H9 (cell line): ENCODE results near the gene NRXN3. TPM values are rescaled to one million over a fixed set of nuclear protein-coding genes. Genes with fewer than 3 reads are reported as not detected.

Source experiments
- DNase-seq: peaks from one replicate; pipeline ENCODE4 v3.0.0-alpha.2; 2017
- H2AFZ ChIP-seq: one replicate; pipeline ENCODE4 v1.6.1; 2013; ENCODE audit warnings: mild to moderate bottlenecking, low read length, control low read depth, moderate library complexity
- H2AK5ac ChIP-seq: 2 replicates; pipeline ENCODE4 v1.6.1; 2013; ENCODE audit warnings: low read length, control low read depth, mixed read lengths; ENCODE audit not compliant: insufficient read length
- H2BK120ac ChIP-seq: one replicate; pipeline ENCODE4 v1.6.1; 2013; ENCODE audit warnings: low read depth, mild to moderate bottlenecking, low read length, control low read depth, inconsistent platforms; ENCODE audit not compliant: poor library complexity, severe bottlenecking
- H2BK12ac ChIP-seq: 2 replicates; pipeline ENCODE4 v1.6.1; 2013; ENCODE audit warnings: low read length, control low read depth, mixed read lengths, low read depth; ENCODE audit not compliant: insufficient read length
- H2BK15ac ChIP-seq: 2 replicates; pipeline ENCODE4 v1.6.1; 2013; ENCODE audit warnings: low read depth, low read length, control low read depth
- H2BK20ac ChIP-seq: one replicate; pipeline ENCODE4 v1.6.1; 2013; ENCODE audit warnings: low read depth, mild to moderate bottlenecking, low read length, control low read depth, inconsistent platforms; ENCODE audit not compliant: poor library complexity, severe bottlenecking
- H2BK5ac ChIP-seq: 2 replicates; pipeline ENCODE4 v1.6.1; 2013; ENCODE audit warnings: low read length, control low read depth, mixed read lengths; ENCODE audit not compliant: insufficient read length
- H3K14ac ChIP-seq: 2 replicates; pipeline ENCODE4 v1.6.1; 2013; ENCODE audit warnings: low read length, control low read depth; ENCODE audit not compliant: insufficient read depth
- H3K18ac ChIP-seq: 2 replicates; pipeline ENCODE4 v1.6.1; 2013; ENCODE audit warnings: low read depth, mild to moderate bottlenecking, mixed read lengths, low read length, control low read depth; ENCODE audit not compliant: insufficient read length
- H3K23ac ChIP-seq: 2 replicates; pipeline ENCODE4 v1.6.1; 2013; ENCODE audit warnings: low read length, control low read depth, mixed read lengths, low read depth; ENCODE audit not compliant: insufficient read length
- H3K23me2 ChIP-seq: 2 replicates; pipeline ENCODE4 v1.6.1; 2013; ENCODE audit warnings: low read depth, mild to moderate bottlenecking, mixed read lengths, low read length, control low read depth; ENCODE audit not compliant: insufficient read length, poor library complexity, severe bottlenecking
- H3K27ac ChIP-seq: 2 replicates; pipeline ENCODE4 v1.5.1; 2013; ENCODE audit warnings: low read length, control low read depth, mixed read lengths, low read depth; ENCODE audit not compliant: insufficient read length
- H3K27me3 ChIP-seq: 2 replicates; pipeline ENCODE4 v1.6.1; 2013; ENCODE audit warnings: low read length, control low read depth, inconsistent platforms; ENCODE audit not compliant: insufficient read depth
- H3K4ac ChIP-seq: 2 replicates; pipeline ENCODE4 v1.6.1; 2013; ENCODE audit warnings: low read depth, mild to moderate bottlenecking, control low read depth, inconsistent platforms, low read length, moderate library complexity
- H3K4me1 ChIP-seq: 2 replicates; pipeline ENCODE4 v1.6.1; 2013; ENCODE audit warnings: low read length, control low read depth, inconsistent platforms; ENCODE audit not compliant: insufficient read depth
- H3K4me2 ChIP-seq: 2 replicates; pipeline ENCODE4 v1.6.1; 2013; ENCODE audit warnings: low read length, control low read depth, mixed read lengths; ENCODE audit not compliant: insufficient read length, insufficient read depth
- H3K56ac ChIP-seq: 2 replicates; pipeline ENCODE4 v1.6.1; 2013; ENCODE audit warnings: low read depth, mild to moderate bottlenecking, mixed read lengths, low read length, control low read depth; ENCODE audit not compliant: insufficient read length
- H3K79me1 ChIP-seq: 2 replicates; pipeline ENCODE4 v1.6.1; 2013; ENCODE audit warnings: low read depth, mild to moderate bottlenecking, moderate library complexity, low read length, control low read depth, inconsistent platforms; ENCODE audit not compliant: insufficient read depth, poor library complexity, severe bottlenecking
- H3K79me2 ChIP-seq: 2 replicates; pipeline ENCODE4 v1.6.1; 2013; ENCODE audit warnings: low read length, control low read depth, inconsistent platforms; ENCODE audit not compliant: insufficient read depth
- H3K9ac ChIP-seq: 2 replicates; pipeline ENCODE4 v1.6.1; 2013; ENCODE audit warnings: low read length, control low read depth, mixed read lengths; ENCODE audit not compliant: insufficient read length; ENCODE audit errors: extremely low read depth
- H3K9me3 ChIP-seq: one replicate; pipeline ENCODE4 v1.6.1; 2013; ENCODE audit warnings: low read depth, low read length, inconsistent platforms; ENCODE audit not compliant: control insufficient read depth
- H3T11ph ChIP-seq: one replicate; pipeline ENCODE4 v1.6.1; 2013; ENCODE audit warnings: mild to moderate bottlenecking, low read length, control low read depth, inconsistent platforms
- H4K20me1 ChIP-seq: one replicate; pipeline ENCODE4 v1.6.1; 2013; ENCODE audit not compliant: control insufficient read depth, insufficient read length, insufficient read depth
- H4K5ac ChIP-seq: 2 replicates; pipeline ENCODE4 v1.6.1; 2013; ENCODE audit warnings: low read depth, mild to moderate bottlenecking, mixed read lengths, low read length, control low read depth; ENCODE audit not compliant: insufficient read length
- H4K8ac ChIP-seq: replicated peaks from 2 replicates; pipeline ENCODE4 v1.6.1; 2013; ENCODE audit warnings: low read length, control low read depth, mixed read lengths, low read depth; ENCODE audit not compliant: insufficient read length
- H4K91ac ChIP-seq: 2 replicates; pipeline ENCODE4 v1.6.1; 2013; ENCODE audit warnings: low read depth, mild to moderate bottlenecking, moderate library complexity, mixed read lengths, low read length, control low read depth; ENCODE audit not compliant: insufficient read length
- H3K27ac Mint-ChIP-seq, 3 experiments: 2 replicates in 2 of 3; 3 replicates in 1 of 3; pipeline ENCODE4 v1.8.0; 2020 to 2021; ENCODE audit warnings: mixed read lengths in 3 of 3, mild to moderate bottlenecking in 1 of 3, moderate library complexity in 1 of 3
- H3K27me3 Mint-ChIP-seq: 2 replicates; pipeline ENCODE4 v1.8.0; 2021; ENCODE audit warnings: low read depth, mild to moderate bottlenecking, moderate library complexity, mixed read lengths
- H3K36me3 Mint-ChIP-seq, 3 experiments: 2 replicates in 2 of 3; 3 replicates in 1 of 3; pipeline ENCODE4 v1.8.0; 2020 to 2021; ENCODE audit warnings: low read depth in 3 of 3, mixed read lengths in 3 of 3; ENCODE audit not compliant: insufficient read depth in 1 of 3
- H3K4me1 Mint-ChIP-seq, 2 experiments: 2 replicates each; pipeline ENCODE4 v1.8.0; 2020; ENCODE audit warnings: mixed read lengths in 2 of 2
- H3K4me3 Mint-ChIP-seq, 2 experiments: 2 replicates in 1 of 2; 3 replicates in 1 of 2; pipeline ENCODE4 v1.8.0; 2020 to 2021; ENCODE audit warnings: mild to moderate bottlenecking in 2 of 2, mixed read lengths in 2 of 2, moderate library complexity in 1 of 2
- H3K9me3 Mint-ChIP-seq, 2 experiments: 2 replicates in 1 of 2; 3 replicates in 1 of 2; pipeline ENCODE4 v1.8.0; 2020; ENCODE audit warnings: mild to moderate bottlenecking in 2 of 2, mixed read lengths in 2 of 2, moderate library complexity in 1 of 2
- CTCF ChIP-seq: fragments of 200-600 bp; sonication (generic); conservative IDR thresholded peaks from 3 replicates; pipeline ENCODE4 v1.8.0; 2021; ENCODE audit warnings: antibody characterized with exemption, mild to moderate bottlenecking
- WGBS: extraction: QIAGEN DNeasy Blood & Tissue Kit; methylation state at CpG from one replicate; pipeline ENCODE4 v1.1.7; 2013; ENCODE audit warnings: missing lambda C conversion rate, low lambda C conversion rate, mixed read lengths; ENCODE audit not compliant: insufficient read length; ENCODE audit errors: extremely low coverage; 5-methylcytosine and 5-hydroxymethylcytosine counted together
- total RNA-seq: library from RNA; stranded (reverse); gene quantifications from 2 replicates; pipeline ENCODE4 v1.2.1, GENCODE V29; 2021

NRXN3 gene
- total RNA-seq, 1 experiment from 2014 or later = 1.8 TPM

GRCh38 chr14:79299162-79299561 lies 1129.0 kb downstream of the NRXN3 start:
- H2BK20ac ChIP-seq = no peak overlapping the region
- H2BK12ac ChIP-seq = no peak overlapping the region
- no peaks in the 10 kb centered on the region for H3K23me2 ChIP-seq
- H3T11ph ChIP-seq = no peak overlapping the region
- H3K14ac ChIP-seq = no peak overlapping the region
- no peak overlapping the region for H4K8ac ChIP-seq
- H4K5ac ChIP-seq = no peak overlapping the region
- Mint-ChIP-seq H3K27ac (no peak overlapping the region), H3K4me1 (peaks cover 14 to 18% of the 10 kb centered on the region in 2 experiments), H3K9me3 (peaks cover 0 to 3% of the 10 kb centered on the region in 2 experiments; a peak in 1 of 5 replicates), H3K4me3 (no peak overlapping the region), H3K27me3 (no peaks in the 10 kb centered on the region), H3K36me3 (0 out of 7 replicates have a peak, but pooled peaks cover 0 to 6% (median 0%) of the 10 kb centered on the region in 3 experiments)
- no peak overlapping the region for H3K27ac ChIP-seq
- no peak overlapping the region for H3K4me2 ChIP-seq
- no peaks in the 10 kb centered on the region for H3K79me2 ChIP-seq
- no peak overlapping the region for H2AK5ac ChIP-seq
- no peak overlapping the region for H3K18ac ChIP-seq
- no peak for TF ChIP-seq CTCF
- H3K79me1 ChIP-seq = no peaks in the 10 kb centered on the region
- no peak overlapping the region for H3K9ac ChIP-seq
- H4K91ac ChIP-seq = no peak overlapping the region
- H4K20me1 ChIP-seq = no peaks in the 10 kb centered on the region
- no peak overlapping the region for H3K23ac ChIP-seq
- no peak overlapping the region for H2AFZ ChIP-seq
- H3K9me3 ChIP-seq = no peaks in the 10 kb centered on the region
- no peak overlapping the region for H2BK15ac ChIP-seq
- no peak overlapping the region for H2BK120ac ChIP-seq
- DNase-seq = no peak
- no peaks in the 10 kb centered on the region for H3K4me1 ChIP-seq
- WGBS = no CpG with 5 or more reads among the region's 1 CpG
- H2BK5ac ChIP-seq = no peak overlapping the region
- no peaks in the 10 kb centered on the region for H3K27me3 ChIP-seq
- H3K4ac ChIP-seq = no peak overlapping the region
- H3K56ac ChIP-seq = no peak overlapping the region
